Testis (tissue), 3 donors: ENCODE measurements around the gene SYDE2. TPM values are rescaled to one million over a fixed set of nuclear protein-coding genes. Genes with fewer than 3 reads are reported as not detected.

Experiments
- DNase-seq: peaks from one replicate; pipeline ENCODE4 v3.0.0-alpha.2; 2019
- H3K27ac ChIP-seq, 2 donors: fragments of 200-600 bp; sonication (generic); one replicate each; pipeline ENCODE4 v1.5.1; 2019
- H3K27me3 ChIP-seq: fragments of 200-600 bp; sonication (generic); one replicate; pipeline ENCODE4 v1.5.1; 2019
- H3K36me3 ChIP-seq: fragments of 200-600 bp; sonication (generic); one replicate; pipeline ENCODE4 v1.5.1; 2017; ENCODE audit warnings: low read depth; ENCODE audit errors: missing control alignments
- H3K4me1 ChIP-seq: fragments of 200-600 bp; sonication (generic); one replicate; pipeline ENCODE4 v1.5.1; 2019
- H3K4me3 ChIP-seq, 2 donors: fragments of 200-600 bp; sonication (generic); one replicate each; pipeline ENCODE4 v1.5.1; 2017 to 2019
- H3K9me3 ChIP-seq: fragments of 200-600 bp; sonication (generic); one replicate; pipeline ENCODE4 v1.5.1; 2017
- CTCF ChIP-seq, 3 experiments: fragments of 450-650 bp in 2 of 3; fragments of 200-600 bp in 1 of 3; sonication (generic) in 1 of 3; IDR thresholded peaks; one replicate each; pipeline ENCODE4 v1.5.1; 2016 to 2019; ENCODE audit warnings: antibody characterized with exemption in 3 of 3, mild to moderate bottlenecking in 2 of 3, moderate library complexity in 1 of 3
- POLR2A ChIP-seq: fragments of 450-650 bp; IDR thresholded peaks from one replicate; pipeline ENCODE4 v1.6.1; 2017; ENCODE audit warnings: antibody characterized with exemption, mild to moderate bottlenecking, moderate library complexity
- WGBS, 2 donors: methylation state at CpG; one replicate each; pipeline ENCODE4 v1.1.5; 2018; 5-methylcytosine and 5-hydroxymethylcytosine counted together
- intact Hi-C: fragments of 100-400 bp; cut with DNase I; formaldehyde crosslinking; loops from one replicate; pipeline ENCODE4 v1.15.1; 2023; ENCODE audit warnings: low total_unique reads
- polyA plus RNA-seq: library from polyadenylated mRNA; stranded (reverse); fragments of 350-450 nt; fragmentation: Illumina TruSeq; extraction: RNeasy Lipid Tissue Mini Kit (QIAGEN cat#74804); gene quantifications from one replicate; pipeline ENCODE4 v1.2.3, GENCODE V29; 2014; ENCODE audit warnings: low read depth, low replicate concordance; ENCODE audit not compliant: insufficient read depth
- total RNA-seq, 2 donors: library from RNA; depleted of rRNA; stranded (reverse); fragments of >200 nt; gene quantifications; one replicate each; pipeline ENCODE4 v1.2.3, GENCODE V29; 2016

SYDE2 gene
- total and polyA plus RNA-seq, 3 donors from 2014 or later = 3.7 to 10.2 (median 8.8) TPM

- TF ChIP-seq CTCF (IDR thresholded peaks at IDR 0.05) (no peak), POLR2A (no peak)
- 52 to 70% methylated on average over 3 of the region's 3 CpGs for WGBS, 2 donors
- H3K4me1 ChIP-seq = no peaks in the 10 kb centered on the region
Observed at GRCh38 chr1:85224734-85225623, 24.2 kb upstream of the SYDE2 start.

GRCh38 chr1:85224295-85224694, 23.5 kb upstream of the SYDE2 start:
- H3K36me3 ChIP-seq = no peaks in the 10 kb centered on the region
- DNase-seq = no peak
- no peak overlapping the region for H3K27ac ChIP-seq
- intact Hi-C loops = no loop called here
- no peaks in the 10 kb centered on the region for H3K9me3 ChIP-seq
- H3K4me3 ChIP-seq = no peak overlapping the region
- no peaks in the 10 kb centered on the region for H3K4me1 ChIP-seq
- H3K27me3 ChIP-seq = no peaks in the 10 kb centered on the region
- TF ChIP-seq POLR2A (no peak), CTCF (IDR thresholded peaks at IDR 0.05) (no peak)

More at GRCh38 chr1:85224734-85225623, 24.2 kb upstream of the SYDE2 start:
- intact Hi-C loops = no loop called here
- no peak for DNase-seq
- no peaks in the 10 kb centered on the region for H3K36me3 ChIP-seq
- H3K27ac ChIP-seq = no peak overlapping the region
- H3K4me3 ChIP-seq = no peak overlapping the region
- H3K27me3 ChIP-seq = no peaks in the 10 kb centered on the region
- H3K9me3 ChIP-seq = no peaks in the 10 kb centered on the region

GRCh38 chr1:85223334-85223733, 22.5 kb upstream of the SYDE2 start:
- no peaks in the 10 kb centered on the region for H3K9me3 ChIP-seq
- no peak overlapping the region for H3K27ac ChIP-seq
- 76 to 82% methylated on average over 5 of the region's 5 CpGs for WGBS, 2 donors
- H3K27me3 ChIP-seq = no peaks in the 10 kb centered on the region
- TF ChIP-seq CTCF (IDR thresholded peaks at IDR 0.05) (no peak), POLR2A (no peak)
- no peaks in the 10 kb centered on the region for H3K36me3 ChIP-seq
- DNase-seq = no peak
- intact Hi-C loops = no loop called here
- H3K4me1 ChIP-seq = no peaks in the 10 kb centered on the region
- no peak overlapping the region for H3K4me3 ChIP-seq

GRCh38 chr1:85220756-85221201, 20.0 kb upstream of the SYDE2 start:
- Histone ChIP-seq H3K27ac (no peak overlapping the region), H3K4me3 (no peak overlapping the region), H3K9me3 (no peaks in the 10 kb centered on the region), H3K4me1 (no peaks in the 10 kb centered on the region), H3K36me3 (no peaks in the 10 kb centered on the region), H3K27me3 (no peaks in the 10 kb centered on the region)
- TF ChIP-seq POLR2A = no peak
- no peak for TF ChIP-seq CTCF (IDR thresholded peaks at IDR 0.05)
- intact Hi-C loops = no loop called here
- WGBS, 2 donors = 42 to 45% methylated on average over 7 of the region's 7 CpGs
- DNase-seq = no peak
